Effector CD4-positive, alpha-beta T cell (primary cell): ENCODE data around the gene AP1S3.
"Not testable (repeated sequence)": the region's sequence is repeated elsewhere in the genome, so short reads cannot be mapped to it uniquely, and the experiment has no call there.

Experiments
- DNase-seq: peaks from one replicate; pipeline ENCODE4 v3.0.0-alpha.2; 2020

The AP1S3 gene

DNA sequence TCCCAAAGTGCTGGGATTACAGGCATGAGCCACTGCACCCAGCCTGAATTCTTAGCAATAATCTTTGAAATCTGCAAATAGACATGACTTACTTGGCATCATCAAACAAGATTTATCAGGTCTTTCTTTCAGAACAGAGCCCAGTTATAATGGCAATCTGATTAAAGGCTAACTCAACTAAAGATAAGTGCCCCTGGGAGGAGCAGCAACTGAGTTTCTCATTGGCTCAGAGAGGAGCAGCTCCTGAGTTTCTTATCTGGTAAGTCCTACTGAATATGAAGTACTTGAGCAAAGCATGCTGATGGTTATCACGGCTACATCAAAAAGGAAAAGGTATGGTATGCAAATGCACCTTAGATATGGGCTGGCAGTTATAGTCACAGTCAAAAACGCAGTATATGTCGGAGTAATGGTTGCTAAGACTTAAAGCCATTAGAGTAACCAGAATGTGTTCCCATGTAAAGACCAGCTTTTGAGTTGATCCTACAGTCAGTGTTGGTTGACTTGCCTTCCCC is 15.0 kb upstream of the AP1S3 start:
- DNase-seq, result no peak

DNA sequence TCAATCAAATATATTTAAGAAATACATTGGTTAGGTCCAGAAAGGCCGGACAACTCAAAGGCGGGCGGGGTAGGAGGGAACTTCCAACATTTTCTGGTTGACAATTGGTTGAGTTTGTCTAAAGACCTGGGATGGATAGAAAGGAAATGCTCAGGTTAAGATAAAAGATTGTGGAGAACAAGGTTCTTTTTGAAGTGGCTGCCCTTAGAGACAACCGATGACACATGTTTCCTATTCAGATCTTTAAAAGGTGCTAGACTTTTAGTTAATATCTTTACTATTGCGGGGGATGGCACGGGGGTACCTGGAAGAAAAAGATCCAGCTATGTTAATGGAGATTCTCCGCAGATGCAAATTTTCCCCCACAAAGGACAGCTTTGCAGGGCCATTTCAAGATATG is 10.0 kb upstream of the AP1S3 start:
- DNase-seq, result no peak

- no peak for DNase-seq
These were observed 9.1 kb upstream of the AP1S3 start for GRCh38 chr2:223846515-223846914.

DNA sequence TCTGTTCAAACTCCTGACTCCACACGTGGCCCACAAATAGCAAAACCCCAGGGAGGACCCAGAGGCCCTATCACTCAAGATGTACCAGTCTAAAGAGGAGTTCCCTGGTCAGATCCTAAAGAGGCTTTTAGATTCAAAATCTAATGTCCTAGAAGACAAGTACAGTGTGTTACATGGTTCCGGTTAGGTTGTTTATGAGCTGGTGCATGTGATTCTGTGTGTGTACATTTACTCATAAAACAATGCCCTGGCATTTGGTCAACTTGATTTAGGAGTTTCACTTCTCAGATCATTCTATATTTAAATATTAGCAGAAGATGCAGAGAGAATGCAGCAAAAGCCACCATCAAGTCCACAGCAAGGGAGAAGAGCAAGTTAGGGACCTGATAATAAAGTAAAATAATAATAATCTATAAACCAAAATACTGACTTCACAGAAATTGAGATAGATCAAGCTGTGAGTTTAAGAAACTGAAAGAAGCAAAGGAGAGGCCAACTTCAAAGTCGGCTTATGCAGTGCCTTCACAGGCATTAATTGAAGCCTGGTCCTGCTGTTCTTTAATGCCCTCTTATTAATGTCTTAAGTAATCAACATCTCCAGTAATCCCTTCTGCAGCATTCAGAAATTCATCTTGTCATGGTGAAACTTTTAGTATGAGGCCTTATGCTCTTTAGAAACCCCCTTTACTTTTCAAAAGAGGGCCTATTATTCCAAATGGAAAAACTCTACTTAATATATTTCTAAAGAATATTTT is 4.2 kb upstream of the AP1S3 start:
- DNase-seq, result no peak

GRCh38 chr2:223835701-223836532 is 1.5 kb downstream of the AP1S3 start:
- DNase-seq, result no peak

DNA sequence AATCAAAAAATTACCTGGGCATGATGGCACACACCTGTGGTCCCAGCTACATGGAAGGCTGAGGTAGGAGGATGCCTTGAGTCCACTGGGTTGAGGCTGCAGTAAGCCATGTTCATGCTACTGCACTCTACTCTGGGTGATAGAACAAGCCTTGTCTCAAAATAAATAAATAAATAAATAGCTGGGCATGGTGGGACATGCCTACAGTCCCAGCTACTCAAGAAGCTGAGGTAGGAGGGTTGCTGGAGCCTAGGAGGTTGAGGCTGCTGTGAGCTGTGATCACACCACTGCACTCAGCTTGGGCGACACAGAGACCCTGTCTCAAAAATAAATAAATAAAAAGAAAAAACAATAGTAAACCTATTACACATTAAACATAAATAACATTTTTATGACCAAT is 3.0 kb downstream of the AP1S3 start:
- no peak for DNase-seq

DNA sequence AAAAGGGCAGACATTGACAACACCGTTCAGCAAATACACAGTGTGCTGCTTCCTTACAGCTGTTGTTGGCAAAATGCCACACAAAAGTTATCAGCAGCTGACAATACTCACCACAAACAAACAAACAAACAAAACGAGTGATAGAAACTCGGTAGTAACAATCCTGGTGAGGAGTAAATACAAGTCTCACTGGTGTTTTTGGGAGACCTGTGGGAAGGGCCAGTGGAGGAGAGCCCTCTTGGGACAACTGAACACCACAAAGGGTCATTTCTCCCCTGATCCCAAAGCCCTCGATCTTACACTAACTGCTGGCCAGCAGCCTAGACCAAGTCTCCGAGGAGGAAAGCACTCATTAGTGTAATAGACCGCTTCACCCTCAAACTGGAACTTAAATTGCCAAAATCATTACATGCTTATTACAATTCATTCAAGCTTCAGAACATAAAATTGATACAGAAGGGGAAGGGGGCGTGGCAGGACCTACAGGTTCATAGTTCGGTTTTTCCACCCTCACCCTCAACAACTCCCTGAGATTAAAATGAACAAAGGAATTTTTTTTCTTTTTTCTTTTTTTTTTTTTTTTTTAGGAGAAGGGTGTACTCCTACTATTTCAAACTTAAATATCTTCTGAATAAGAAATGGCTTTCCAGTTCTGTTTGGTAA is 5.0 kb downstream of the AP1S3 start:
- DNase-seq, result no peak

DNA sequence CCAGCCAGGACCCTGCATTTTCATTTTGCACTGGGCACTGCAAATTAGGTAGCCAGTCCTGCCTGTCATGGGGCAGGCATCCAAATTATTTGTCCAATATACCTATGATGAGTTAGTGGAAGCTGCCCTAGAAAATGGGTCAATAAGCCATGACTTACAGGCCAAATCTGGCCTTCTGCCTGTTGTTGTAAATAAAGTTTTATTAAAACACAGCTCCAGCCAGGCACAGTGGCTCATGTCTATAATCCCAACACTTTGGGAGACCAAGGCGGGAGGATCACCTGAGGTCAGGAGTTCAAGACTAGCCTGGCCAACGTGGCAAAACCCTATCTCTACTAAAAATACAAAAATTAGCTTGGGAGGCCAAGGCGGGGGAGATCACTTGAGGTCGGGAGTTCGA is 8.3 kb downstream of the AP1S3 start:
- DNase-seq, result no peak

DNA sequence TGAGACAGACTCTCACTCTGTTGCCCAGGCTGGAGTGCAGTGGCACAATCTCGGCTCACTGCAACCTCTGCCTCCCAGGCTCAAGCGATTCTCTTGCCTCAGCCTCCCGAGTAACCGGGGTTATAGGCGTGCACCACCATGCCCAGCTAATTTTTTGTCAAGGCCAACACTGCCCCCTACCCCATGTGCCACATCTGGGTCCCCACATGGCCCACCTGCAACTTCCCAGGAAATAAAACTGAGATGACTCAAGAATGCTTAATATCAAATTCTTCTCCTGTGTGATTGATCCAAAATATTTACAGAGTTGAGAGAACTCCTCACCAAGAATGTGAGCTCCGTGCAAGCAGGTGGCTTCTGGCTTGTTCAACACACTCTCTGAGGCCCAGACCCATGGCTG is 9.1 kb downstream of the AP1S3 start:
- DNase-seq, result no peak

DNA sequence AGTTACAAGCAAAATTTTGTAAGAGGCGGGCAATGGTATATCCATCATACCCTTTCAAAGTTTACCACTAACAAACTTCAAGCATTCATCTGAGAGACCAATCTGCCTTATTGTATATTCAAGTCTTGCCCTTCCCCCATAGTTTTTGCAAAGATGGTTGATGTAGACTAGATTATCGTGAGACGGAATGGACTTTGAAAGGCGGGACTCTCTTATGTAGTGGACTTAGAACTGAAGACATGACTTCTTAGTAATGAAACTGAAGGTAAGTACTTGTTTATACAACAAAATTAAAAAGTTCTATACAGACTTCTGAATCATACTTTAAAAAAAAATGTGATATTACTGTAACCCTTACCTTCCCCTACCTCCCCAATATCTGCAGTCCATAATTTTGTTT is 10.4 kb downstream of the AP1S3 start:
- DNase-seq, result no peak

GRCh38 chr2:223824301-223824700 is 13.1 kb downstream of the AP1S3 start:
- no peak for DNase-seq

DNA sequence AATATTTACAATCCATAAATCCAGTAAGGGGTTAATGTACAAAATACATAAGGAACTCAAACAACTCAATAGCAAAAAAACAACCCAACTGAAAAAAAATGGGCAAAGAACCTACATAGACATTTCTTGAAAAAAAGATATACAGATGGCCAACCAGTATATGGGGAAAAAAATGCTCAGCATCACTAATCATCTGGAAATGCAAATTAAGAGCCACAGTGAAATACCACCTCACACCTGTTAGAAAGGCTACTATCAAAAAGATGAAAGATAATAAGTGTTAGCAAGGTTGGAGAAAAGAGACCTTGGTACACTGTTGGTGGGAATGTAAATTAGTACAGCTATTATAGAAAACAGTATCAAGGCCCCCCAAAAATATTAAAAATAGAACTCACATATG is 14.6 kb downstream of the AP1S3 start:
- DNase-seq, result no peak

- DNase-seq, result no peak
These were observed 16.8 kb downstream of the AP1S3 start for GRCh38 chr2:223820549-223820948.

- no peak for DNase-seq
These were observed 17.5 kb downstream of the AP1S3 start for GRCh38 chr2:223819891-223820290.

- DNase-seq, result no peak
These were observed 21.4 kb downstream of the AP1S3 start for GRCh38 chr2:223815884-223816570.

DNA sequence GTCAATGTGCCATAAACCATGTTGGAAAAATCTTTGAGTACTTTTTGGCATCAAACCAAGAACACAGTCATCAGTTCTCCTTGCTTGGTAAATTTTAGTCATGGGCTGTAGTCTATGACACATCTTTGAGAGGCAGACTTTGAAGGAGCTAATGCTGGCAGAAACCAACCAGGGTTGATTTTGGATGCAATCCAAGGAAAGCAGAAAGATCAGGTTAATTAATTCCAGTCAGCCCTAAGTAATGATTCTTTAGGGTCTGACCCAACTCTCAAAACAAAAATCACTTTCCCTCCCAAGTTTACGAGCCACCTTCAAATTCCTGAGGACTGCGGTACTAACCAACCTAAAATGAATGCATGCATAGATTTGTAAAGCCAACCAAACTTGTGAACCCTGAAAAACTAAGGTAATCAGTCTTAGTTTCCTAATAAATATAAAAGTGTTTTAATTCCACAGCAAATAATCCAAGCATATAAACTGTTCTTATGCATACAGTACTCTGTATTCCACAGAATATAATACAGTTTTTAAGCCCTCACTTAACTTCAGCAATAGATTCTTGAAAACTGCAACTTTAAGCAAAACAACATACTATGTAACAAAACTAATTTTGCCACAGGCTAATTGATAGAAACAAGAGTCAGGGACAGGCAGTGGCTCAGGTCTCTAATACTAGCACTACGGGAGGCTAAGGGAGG is 22.0 kb downstream of the AP1S3 start:
- no peak for DNase-seq

DNA sequence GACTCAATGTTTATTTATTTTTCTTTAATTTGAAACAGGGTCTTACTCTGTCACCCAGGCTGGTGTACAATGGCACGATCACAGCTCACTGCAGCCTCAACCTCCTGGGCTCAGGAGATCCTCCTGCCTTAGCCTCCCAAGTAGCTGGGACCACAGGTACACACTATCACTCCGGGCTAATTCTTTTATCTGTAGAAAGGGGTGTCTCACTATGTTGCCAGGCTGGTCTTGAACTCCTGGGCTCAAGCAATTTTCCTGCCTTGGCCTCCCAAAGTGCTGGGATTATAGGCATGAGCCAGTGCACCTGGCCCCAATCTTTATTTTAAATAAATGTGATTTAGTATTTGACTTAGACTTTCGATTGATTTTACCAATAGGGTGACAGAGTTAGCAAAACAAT is 22.6 kb downstream of the AP1S3 start:
- not testable (repeated sequence) for DNase-seq

DNA sequence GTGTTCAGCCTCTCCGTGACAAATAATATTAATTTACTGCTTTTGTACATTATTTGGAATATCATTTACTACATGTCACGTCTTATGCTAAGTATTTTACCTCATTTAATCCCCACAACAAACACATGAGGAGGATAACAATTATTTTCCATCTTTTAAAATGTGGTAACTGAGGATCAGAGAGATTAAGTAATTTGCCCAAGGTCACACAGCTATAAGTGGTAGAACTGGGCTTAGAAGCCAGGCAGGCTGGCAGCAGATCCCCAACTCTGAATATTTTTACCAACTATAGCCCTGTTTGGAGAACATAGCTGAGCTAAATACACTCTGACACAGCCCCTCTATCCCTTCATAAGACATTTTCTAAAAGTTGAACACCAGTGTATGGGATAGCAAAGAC is 24.1 kb downstream of the AP1S3 start:
- no peak for DNase-seq

DNA sequence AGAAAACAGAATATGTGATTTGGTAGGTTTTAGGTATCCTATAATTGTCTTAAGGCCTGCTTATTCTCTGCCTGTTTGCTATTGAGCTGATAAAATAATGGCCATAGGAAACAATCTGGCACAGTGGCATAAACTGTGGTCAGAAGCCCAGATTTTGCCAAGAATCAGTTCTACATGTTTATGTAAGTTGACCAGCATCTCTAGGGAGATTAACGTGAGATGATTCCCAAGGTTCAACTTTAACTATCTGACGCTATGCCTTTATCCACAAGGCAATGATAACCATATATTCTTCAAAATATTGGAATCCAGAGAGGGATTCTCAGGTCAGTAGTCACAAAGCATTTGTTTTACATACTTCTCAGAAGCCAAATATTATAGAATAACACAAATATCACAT is 25.6 kb downstream of the AP1S3 start:
- DNase-seq, result no peak

DNA sequence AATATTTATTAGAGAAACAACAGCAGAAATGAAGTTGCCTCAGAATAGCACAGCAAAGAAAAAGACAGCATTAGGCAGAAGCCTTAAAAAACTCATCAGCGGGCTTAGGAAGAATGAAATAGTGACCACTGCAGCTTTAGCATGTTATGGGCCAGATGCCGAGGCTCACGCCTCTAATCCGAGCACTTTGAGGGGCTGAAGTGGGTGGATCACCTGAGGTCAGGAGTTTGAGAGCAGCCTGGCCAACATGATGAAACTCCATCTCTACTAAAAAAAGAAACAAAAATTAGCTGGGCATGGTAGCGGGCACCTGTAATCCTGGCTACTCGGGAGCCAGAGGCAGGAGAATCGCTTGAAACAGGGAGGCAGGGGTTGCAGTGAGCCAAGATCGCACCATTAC is 32.4 kb downstream of the AP1S3 start:
- DNase-seq, result no peak

GRCh38 chr2:223801736-223802135 is 35.6 kb downstream of the AP1S3 start:
- no peak for DNase-seq

DNA sequence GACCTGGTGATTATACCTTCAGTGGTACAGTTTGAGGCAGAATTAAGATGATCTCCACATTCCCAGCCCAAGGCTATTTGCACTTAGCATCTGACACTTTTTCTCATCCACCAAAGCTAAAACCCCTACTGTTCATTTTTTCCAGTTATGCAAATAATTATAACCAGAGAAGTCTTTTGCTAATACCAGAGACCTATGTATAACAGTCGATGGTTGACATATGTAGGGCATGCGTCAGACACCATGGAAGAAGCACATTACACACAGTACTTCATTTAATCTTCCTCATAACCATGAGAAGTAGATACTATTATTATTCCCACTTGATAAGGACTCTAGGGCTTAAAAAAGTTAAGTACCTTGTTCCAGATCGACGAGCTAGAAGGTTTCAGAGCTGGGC is 36.5 kb downstream of the AP1S3 start:
- no peak for DNase-seq
